ENCODE measurements around the gene MYOD1.

Gene MYOD1

DNA sequence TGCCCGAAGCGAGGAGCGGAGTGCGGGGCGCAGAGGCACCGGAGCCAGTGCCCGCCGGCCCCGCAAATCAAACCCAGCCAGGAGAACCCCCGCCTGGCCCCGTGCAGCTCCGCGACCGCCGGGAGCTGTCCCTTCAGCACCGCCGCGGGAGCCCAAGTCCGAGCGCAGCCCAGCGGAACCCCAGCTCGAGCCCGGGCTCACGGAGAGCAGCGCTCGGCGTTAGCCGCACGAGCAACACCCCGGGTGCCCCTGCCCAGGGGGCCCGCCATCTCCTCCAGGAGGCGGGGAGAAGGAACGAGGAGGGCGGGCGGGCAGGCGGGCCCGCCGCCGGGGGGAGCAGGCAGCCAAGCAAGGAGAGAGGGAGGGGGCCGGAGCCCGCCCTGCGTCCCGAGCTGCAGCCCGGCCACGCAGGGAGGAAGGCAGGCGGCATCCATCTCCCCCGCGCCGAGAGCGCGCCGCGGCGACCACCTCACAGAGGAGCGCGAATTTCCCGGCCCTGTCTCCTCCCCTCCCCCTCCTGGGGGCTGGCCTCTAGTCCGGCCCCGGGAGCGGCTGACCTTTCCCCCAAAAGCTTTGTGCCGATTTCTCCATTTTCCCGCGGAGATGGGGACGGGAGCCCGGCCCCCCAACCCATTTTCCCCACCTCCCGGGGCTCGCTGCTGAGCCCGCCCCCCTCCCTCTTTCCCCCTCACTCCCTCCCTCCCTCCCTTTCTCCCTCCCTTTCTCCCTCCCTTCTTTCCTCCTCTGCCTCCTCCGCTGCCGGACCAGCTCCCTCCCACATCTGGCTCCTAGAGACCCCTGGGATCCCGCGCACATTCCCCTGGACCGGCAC, 15.8 kb downstream of the MYOD1 start:
- DNase-seq (ENCODE audit: low read depth, low spot score): no peak

GRCh38 chr11:17735818-17736578, 16.6 kb downstream of the MYOD1 start:
- DNase-seq (ENCODE audit: low read depth, low spot score): no peak

DNA sequence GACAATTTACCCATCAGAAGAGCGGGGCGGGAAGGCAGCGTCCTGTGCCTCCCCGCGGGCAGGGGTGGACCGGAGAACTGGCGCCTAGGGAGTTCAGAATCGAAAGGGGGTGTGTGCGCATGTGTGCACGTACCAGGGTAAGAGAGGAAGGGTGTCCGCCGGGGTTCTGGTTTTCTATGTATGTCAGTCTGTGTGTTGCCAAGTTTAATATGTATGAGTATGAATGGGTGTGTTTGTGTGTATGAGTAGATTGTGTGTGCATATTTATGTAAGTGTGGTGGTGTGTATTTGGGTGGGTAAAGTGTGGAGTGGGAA, 17.2 kb downstream of the MYOD1 start:
- DNase-seq (ENCODE audit: low read depth, low spot score): no peak

- DNase-seq (ENCODE audit: low read depth, low spot score): no peak
Measured at GRCh38 chr11:17736930-17737817, 17.8 kb downstream of the MYOD1 start.

DNA sequence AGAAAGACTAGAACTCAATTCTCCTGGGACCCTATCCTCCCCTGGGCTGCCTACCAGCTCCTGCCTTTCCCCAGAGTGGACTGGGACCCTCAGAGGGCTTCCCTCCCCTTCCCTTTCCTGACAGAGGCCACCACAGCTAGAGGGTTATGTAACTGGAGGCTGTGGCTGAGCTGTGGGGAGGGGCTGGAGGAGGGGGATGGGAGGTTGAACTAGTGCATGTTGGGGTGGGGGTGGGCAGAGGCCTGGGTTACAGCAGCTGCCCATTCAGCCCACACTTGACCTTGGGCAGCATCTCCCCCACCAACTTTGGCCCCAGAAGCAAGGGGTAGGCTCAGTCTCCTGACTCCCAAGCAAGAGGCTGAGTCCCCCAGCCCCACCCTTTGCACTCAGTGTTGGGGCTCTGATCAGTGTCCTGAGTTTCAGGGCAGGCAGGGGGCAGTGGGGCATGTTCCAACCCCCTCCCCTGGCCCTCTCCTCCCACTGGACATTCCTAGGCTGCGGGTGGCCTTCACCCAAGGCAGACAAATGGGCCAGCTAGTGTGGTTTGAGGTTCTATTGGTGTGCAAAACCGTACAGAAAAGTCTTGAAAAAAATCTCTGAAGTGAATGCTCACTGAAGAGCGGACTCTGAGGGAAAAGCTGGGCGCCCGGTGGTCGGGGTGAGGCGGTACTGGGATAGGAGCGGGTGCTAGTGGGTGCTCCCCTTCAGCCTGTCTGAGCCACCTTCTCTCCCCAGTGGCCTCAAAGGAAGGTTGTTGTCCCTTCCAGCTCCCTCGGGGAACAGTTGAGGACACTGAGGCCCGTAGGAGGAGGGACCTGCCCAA, 19.0 kb downstream of the MYOD1 start:
- no peak for DNase-seq (ENCODE audit: low read depth, low spot score)

- DNase-seq (ENCODE audit: low read depth, low spot score): no peak
Measured at GRCh38 chr11:17739945-17740338, 20.6 kb downstream of the MYOD1 start.

GRCh38 chr11:17740649-17741235, 21.4 kb downstream of the MYOD1 start:
- DNase-seq (ENCODE audit: low read depth, low spot score): no peak

GRCh38 chr11:17741487-17741886, 22.1 kb downstream of the MYOD1 start:
- no peak for DNase-seq (ENCODE audit: low read depth, low spot score)

- no peak for DNase-seq (ENCODE audit: low read depth, low spot score)
Measured at GRCh38 chr11:17742019-17742418, 22.6 kb downstream of the MYOD1 start.

DNA sequence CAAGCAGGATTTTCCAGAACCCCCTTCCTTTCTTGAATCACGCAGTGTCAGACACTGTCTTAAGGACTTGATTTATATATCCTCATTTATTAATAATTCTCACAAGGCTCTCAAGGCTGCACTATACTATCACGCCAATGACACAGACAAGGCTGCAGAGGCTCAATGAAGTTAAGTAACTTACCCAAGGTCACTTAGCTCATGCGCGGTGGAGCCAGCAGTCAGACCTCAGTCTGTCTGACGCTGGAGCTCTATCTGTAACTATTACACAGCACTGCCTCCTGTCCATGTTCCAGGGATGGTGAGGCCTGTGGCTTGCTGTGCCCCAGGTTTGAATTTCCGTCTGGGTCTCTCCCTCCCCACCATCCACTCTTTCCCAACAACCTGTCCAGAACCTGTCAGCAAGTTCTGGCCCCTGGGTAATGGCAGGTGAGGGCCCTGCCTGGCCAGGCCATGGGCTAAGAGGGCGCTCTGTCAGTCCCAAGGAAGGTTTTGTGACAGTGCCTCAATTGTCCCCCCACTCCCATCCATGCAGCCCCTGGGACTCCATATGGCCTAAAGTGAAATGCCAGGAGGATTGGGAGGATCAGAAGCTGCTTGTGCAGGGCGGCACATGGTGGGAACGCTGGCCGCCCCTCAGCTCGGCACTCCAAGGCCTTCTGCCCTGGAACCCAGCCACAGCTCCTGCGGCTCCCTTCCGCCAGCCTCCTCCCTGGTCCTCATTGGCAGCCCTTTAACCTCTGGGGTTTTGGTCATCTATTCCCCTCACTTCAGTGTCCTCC, 23.8 kb downstream of the MYOD1 start:
- no peak for DNase-seq (ENCODE audit: low read depth, low spot score)

DNA sequence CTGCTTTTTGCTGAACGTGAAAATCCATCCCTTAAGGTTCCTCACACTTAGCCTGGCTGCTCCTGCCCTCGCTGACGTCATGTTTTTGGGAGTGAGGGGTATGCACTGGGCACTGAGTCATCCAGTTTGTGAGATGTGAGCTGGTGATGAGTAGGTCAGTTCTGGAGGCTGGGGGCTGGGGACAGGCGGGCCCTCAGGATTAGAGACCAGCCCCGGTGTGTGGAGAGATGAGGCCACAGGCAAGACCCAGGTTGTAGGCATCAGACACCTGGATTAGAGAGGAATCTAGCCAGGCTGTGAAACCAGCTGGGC, 24.4 kb downstream of the MYOD1 start:
- no peak for DNase-seq (ENCODE audit: low read depth, low spot score)

GRCh38 chr11:17744151-17744940, 25.0 kb downstream of the MYOD1 start:
- DNase-seq (ENCODE audit: low read depth, low spot score): no peak

GRCh38 chr11:17745023-17745772, 25.8 kb downstream of the MYOD1 start:
- DNase-seq (ENCODE audit: low read depth, low spot score): no peak

DNA sequence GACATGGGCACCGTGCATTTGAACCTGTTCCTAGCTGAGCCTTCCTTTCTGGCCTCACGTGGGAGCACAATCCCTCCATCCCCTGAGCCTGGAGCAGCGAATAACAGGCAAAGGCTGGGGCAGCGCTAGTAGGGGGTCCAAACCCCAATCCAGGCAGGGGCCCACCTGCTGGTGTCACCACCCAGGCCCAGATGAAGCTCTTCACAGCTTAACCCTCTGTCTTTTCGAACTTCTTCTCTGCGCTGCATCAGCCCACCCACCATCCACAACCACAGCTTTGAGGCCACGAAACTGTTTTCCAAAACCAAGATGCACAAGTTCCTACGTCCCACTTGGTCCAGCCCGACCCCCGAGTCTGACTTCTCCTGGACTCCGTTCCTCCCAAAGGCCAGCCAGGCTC, 26.7 kb downstream of the MYOD1 start:
- DNase-seq (ENCODE audit: low read depth, low spot score): no peak

GRCh38 chr11:17747131-17747955, 28.0 kb downstream of the MYOD1 start:
- DNase-seq (ENCODE audit: low read depth, low spot score): no peak

DNA sequence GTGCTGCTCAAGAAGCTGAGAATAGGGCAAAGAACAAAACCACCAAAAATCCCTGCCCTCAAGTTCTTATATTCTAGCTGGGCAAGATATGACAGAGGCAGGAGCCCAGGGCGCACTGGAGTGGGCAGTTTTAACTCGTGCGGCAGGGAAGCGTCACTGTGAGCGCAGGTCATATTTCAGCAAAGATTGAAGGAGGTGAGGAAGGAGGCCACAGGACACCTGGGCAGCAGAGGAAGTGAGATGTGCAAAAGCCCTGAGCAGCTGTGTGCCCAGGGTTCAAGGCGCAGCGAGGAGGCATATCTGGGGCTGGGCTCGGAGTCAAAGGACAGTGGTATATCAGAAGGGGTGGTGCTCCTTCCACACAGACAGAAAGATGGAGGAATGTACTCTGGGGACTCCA, 28.7 kb downstream of the MYOD1 start:
- DNase-seq (ENCODE audit: low read depth, low spot score): no peak

DNA sequence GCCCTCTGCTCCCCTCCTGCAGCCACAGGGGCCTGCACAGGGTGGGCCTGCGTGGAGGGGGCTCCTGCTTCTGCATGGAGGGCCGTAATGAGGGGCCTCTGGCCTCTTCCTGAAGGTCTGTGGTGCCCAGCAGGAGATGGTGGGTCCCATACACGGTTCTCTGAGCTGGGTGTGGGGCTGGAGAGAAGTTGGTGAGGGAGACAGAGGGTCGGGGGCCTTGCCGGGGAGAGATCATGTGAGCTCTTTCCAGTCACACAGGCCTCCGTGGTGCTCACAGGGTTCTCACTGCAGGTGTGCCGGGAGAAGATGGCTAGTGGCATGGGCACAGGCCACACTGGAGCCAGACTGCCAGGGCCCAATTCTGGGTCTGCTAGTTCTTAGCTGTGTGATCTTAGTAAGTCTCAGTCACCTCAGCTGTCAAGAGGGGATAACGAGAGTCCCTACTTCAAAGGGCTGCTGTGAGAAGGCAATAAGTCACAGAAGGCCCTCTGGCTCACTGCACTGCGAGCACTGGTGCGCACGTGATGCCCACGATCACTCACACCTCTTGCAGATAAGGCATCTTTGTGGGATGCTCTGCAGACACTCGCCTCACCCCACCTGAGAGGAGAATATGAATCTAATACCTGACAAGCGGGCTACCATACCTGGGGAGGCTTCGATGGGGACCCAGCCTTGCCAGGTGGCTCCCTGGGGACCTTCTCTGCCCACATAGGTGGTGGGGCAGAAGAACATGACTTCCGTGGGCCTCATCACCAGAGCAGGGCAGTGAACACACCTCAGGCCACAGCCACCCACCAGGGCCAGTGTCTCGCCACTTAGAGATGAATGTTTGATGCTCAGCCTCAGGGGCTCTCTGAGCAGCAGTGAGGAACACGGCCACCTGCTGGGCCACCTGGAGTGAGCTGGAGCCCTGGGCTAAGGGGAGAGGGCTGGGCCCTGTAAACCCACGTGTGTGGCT, 29.7 kb downstream of the MYOD1 start:
- no peak for DNase-seq (ENCODE audit: low read depth, low spot score)
